HPDE6-E6E7 (cell line): ENCODE measurements around the gene LRRC3.

Source experiments
- DNase-seq: peaks from one replicate; pipeline ENCODE4 v3.0.0; 2011; ENCODE audit warnings: missing footprints; ENCODE audit errors: extremely low spot score

Gene LRRC3

GRCh38 chr21:44456915-44457736, 1.8 kb downstream of the LRRC3 start:
- DNase-seq, result no peak

- DNase-seq, result no peak
Observed at GRCh38 chr21:44458971-44459711, 3.8 kb downstream of the LRRC3 start.

DNA sequence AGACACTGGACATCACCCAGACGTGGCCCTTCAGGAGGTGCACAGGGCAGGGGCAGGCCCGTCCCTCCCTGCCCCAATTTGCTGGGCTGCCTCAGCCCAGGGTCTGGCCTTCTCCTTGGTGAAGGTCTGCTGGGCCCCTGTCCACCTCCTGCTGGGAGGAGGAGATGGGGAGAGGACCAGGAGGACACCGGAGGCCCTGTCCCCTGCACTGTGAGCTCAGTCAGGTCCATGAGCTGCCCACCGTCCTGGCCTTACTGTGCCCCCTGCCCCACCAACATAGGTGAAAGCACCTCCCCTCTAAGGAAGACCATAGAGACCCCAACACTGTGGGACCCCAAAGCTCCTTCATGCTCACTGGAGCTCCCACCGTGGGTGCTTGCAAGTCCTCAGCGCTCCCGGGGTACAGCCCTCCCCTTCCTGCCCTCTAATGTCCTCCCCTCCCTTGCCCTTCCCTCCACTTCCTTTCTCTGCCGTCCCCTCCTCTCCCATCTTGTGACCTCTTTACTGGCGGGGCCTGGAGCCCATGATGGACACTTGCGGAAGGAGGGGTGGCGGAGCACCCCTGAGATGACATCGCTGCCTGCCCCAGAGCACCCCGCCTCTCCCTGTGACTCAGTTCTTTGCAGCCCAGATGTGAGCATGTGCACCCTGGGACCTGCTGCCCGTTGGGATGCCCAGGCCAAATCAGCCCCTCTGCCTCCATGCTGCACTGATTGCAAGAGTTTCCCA, 4.6 kb downstream of the LRRC3 start:
- DNase-seq, result no peak

DNA sequence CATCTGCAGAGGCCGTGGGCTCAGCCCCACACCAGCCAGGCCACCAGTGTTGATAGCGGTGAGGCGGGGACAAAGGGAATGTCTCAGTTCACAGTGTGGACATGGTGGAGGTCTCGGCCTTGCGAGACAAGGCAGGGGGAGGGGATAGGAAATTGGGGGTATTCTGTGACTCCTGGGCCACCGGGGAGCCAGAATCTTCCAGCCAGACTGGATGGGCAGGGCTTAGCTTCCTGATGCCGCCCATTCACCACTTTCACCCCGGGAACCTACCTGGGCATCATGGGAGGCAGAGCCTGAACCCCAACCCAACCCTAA, 5.1 kb downstream of the LRRC3 start:
- DNase-seq, result no peak

GRCh38 chr21:44461005-44461404, 5.7 kb downstream of the LRRC3 start:
- DNase-seq, result no peak

DNA sequence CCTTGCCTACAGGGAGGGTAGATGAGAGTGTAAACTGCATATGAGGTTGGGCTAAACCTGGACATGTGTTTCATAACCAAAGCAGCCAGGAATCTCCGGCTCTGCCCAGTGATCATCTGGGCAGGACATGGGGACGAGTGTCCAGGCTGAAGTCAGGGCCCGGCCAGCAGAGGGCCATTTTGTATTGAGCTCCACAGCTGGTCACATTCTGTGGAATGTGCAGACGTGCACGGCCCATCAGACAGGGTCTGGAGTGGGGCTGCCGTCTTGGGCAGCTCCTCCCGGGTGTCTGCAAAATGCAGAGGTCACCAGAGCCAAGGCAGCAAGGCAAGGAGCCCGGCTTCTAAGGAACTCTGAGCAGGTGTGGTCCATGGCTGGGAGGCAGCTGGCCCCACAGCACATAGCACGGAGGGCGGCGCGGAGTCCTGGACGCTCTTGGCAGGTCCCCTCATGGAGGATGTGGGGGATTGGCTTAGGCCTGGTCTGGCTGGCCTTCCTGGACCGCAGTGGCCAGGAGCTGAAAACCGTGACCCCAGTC, 6.2 kb downstream of the LRRC3 start:
- DNase-seq, result no peak

GRCh38 chr21:44462086-44462833, 7.0 kb downstream of the LRRC3 start:
- DNase-seq, result no peak

GRCh38 chr21:44462834-44463200, 7.5 kb downstream of the LRRC3 start:
- DNase-seq, result no peak

GRCh38 chr21:44463724-44464123, 8.4 kb downstream of the LRRC3 start:
- DNase-seq, result no peak

- DNase-seq, result no peak
Observed at GRCh38 chr21:44464351-44464750, 9.0 kb downstream of the LRRC3 start.

DNA sequence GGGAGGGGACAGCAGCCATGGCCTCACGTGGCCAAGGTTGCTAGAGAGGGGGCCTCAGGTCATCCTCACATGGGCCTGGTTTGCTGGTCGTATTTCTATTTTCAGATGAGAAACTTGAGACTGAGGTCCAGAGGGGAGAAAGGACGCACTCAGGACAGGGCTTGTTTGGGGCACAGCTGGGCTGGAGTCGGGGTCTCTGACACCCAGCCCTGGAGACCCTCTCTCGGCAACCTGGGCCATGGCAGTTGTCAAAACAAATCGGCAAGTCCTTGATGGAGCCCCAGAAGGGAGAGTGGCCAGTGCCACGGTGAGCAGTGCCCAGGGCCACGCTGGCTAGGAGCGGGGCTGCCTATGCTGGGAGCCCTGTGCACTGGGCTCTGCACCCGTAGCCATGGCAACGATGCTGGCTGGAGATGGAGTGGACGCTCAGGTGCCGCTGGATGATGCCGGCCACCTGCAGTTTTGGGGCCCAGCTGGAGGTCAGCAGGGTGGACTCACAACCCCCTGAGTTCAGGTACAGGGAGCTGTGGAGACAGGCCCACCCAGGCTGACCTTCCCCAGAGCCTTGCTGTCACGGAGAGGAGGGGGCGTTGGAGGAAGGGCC, 11.1 kb downstream of the LRRC3 start:
- DNase-seq, result no peak

GRCh38 chr21:44466996-44467858, 11.9 kb downstream of the LRRC3 start:
- no peak for DNase-seq

DNA sequence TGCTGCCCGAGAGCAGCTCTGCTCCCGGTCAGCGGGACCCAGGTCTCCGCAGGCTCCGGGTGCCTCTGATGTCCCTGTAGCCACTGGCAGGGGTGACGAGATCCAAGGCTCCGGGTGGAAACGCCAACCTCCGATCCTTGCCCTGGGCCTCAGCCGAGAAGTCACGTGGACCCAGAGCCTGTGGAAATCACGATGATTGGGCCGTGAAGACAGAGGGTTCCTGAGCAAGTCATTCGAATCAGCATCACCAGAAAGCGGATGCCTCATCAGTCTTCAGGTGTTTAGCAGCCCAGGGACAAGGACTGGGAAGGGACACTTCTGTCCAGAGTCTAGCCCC, 12.5 kb downstream of the LRRC3 start:
- DNase-seq, result no peak

- no peak for DNase-seq
Observed at GRCh38 chr21:44471341-44471740, 16.0 kb downstream of the LRRC3 start.

DNA sequence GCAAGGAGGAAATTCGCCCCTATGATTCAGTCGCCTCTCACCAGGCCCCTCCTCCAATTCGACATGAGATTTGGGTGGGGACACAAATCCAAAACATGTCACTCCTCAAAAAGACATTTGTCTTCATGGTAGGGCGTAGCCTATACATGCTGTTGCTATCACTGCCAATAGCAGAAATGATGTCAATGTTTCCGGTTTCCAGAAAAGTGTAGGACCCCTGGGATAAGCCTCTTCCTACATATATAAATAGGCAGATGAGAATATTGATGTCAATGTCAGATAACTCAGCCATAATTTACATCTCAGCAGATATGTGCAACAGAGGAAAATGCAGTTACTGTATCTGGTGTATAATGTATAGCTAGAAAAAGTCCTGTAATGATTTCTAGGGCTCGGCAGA, 16.7 kb downstream of the LRRC3 start:
- no peak for DNase-seq

- DNase-seq, result no peak
Observed at GRCh38 chr21:44473915-44474555, 18.7 kb downstream of the LRRC3 start.

DNA sequence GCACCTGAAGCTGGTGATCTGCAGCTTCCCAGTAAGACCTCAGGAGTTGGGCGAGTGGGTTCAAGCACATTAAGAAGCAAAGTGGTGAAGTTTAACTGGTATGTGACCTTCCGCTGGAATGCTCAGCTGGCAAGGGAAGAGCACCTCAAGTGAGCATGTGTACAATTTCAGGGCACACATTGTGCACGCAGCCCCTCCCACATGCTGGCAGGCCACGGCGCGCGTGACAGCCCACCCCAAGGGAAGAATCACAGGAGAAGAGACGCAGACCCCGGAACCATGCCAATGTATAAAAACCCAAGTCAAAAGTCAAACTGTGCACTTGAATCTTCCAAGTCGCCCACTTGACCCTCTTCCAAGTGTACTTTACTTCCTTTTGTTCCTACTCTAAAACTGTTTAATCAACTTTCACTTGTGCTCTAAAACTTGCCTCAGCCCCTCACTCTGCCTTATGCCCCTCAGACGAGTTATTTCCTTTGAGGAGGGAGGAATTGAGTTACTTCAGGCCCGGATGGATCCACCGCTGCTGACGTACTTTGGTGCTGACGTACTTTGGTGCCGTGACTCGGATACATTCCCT, 20.0 kb downstream of the LRRC3 start:
- DNase-seq, result no peak

DNA sequence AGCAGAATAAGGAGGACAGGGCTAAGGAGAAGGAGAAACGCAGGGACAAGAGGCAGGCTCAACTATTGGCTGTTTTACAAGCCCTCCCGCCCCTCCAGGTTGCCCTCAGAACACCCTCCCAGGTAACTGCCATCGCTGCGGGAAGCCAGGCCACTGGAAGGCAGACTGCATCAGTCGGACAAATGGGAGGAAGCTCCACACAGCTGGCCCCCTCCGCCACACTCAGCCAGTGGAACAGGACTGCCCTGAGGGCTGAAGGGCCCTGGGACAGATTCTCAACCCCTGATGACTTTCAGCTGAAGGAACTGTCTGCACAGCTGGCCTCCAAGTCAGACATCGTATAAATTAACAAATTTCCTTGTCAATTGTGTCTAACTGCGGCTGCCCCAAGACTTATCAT, 21.8 kb downstream of the LRRC3 start:
- no peak for DNase-seq

DNA sequence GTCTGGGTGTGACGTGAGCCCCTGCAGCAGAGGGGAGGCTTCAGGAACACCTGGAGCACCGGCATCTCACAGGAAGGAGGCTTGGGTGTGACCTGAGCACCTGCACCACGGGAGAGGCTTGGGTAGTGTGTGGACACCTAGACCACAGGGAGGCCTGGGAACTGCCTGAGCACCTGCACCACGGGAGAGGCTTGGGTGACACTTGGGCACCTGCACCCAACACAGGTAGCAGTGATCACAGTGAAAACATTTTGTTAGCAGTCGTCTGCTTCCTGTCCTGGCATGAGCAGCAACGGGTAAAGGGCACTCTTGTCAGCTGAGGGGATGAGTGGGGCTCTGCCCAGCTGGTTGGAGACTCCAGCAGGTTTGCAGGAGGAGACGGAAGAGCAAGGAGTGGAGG, 22.4 kb downstream of the LRRC3 start:
- no peak for DNase-seq
